Dermis blood vessel endothelial cell (primary cell): ENCODE measurements around the gene STAT5A. TPM values are rescaled to one million over a fixed set of nuclear protein-coding genes. Genes with fewer than 3 reads are reported as not detected.
A peak's percentile ranks its signal among the peaks of the same experiment; 100 is the strongest.
"Not testable (repeated sequence)": the region's sequence is repeated elsewhere in the genome, so short reads cannot be mapped to it uniquely, and the experiment has no call there.

Experiments used
- DNase-seq: peaks from one replicate; pipeline ENCODE4 v3.0.0; 2010
- total RNA-seq: library from RNA; depleted of rRNA; stranded (reverse); fragments of >200 nt; gene quantifications from 2 replicates; pipeline ENCODE4 v1.2.3, GENCODE V29; 2014

Gene STAT5A
- total RNA-seq, 1 donor from 2014 or later, result 60.2 TPM

- no peak for DNase-seq
Observed at GRCh38 chr17:42309986-42310786, 21.9 kb downstream of the STAT5A start.

GRCh38 chr17:42310787-42311215 is 22.5 kb downstream of the STAT5A start:
- DNase-seq, result no peak

- no peak for DNase-seq
Observed at GRCh38 chr17:42311240-42312034, 23.1 kb downstream of the STAT5A start.

GRCh38 chr17:42312035-42312284 is 23.7 kb downstream of the STAT5A start:
- no peak for DNase-seq

GRCh38 chr17:42312285-42313130 is 24.2 kb downstream of the STAT5A start:
- peak; percentile 90 for DNase-seq

GRCh38 chr17:42313389-42313772 is 25.1 kb downstream of the STAT5A start:
- no peak for DNase-seq

GRCh38 chr17:42313773-42314566 is 25.7 kb downstream of the STAT5A start:
- DNase-seq, result no peak

- no peak for DNase-seq
Observed at GRCh38 chr17:42315402-42316156, 27.3 kb downstream of the STAT5A start.

- DNase-seq, result no peak
Observed at GRCh38 chr17:42316755-42317154, 28.5 kb downstream of the STAT5A start.

- DNase-seq, result no peak
Observed at GRCh38 chr17:42317266-42317845, 29.1 kb downstream of the STAT5A start.

GRCh38 chr17:42317967-42318366 is 29.7 kb downstream of the STAT5A start:
- not testable (repeated sequence) for DNase-seq

- DNase-seq, result no peak
Observed at GRCh38 chr17:42321555-42321954, 33.3 kb downstream of the STAT5A start.

- peak; percentile 98 for DNase-seq
Observed at GRCh38 chr17:42322382-42323267, 34.3 kb downstream of the STAT5A start.

GRCh38 chr17:42323268-42323773 is 35.0 kb downstream of the STAT5A start:
- no peak for DNase-seq

- peak; percentile 82 for DNase-seq
Observed at GRCh38 chr17:42325026-42325425, 36.7 kb downstream of the STAT5A start.

GRCh38 chr17:42329025-42329976 is 41.0 kb downstream of the STAT5A start:
- DNase-seq, result peak; percentile 83

GRCh38 chr17:42333053-42333452 is 44.8 kb downstream of the STAT5A start:
- no peak for DNase-seq

- DNase-seq, result no peak
Observed at GRCh38 chr17:42334677-42335076, 46.4 kb downstream of the STAT5A start.

GRCh38 chr17:42337442-42337841 is 49.1 kb downstream of the STAT5A start:
- no peak for DNase-seq
